Nephron progenitor cell (in vitro differentiated cells): ENCODE data around the gene ALX4.

Experiments used
- DNase-seq: peaks from one replicate; pipeline ENCODE4 v3.0.0; 2021
- H3K27ac Mint-ChIP-seq: 2 replicates; pipeline ENCODE4 v1.8.0; 2021; ENCODE audit warnings: mild to moderate bottlenecking, moderate library complexity, mixed read lengths
- H3K27me3 Mint-ChIP-seq: 2 replicates; pipeline ENCODE4 v1.8.0; 2021; ENCODE audit warnings: mild to moderate bottlenecking, low read depth, mixed read lengths; ENCODE audit not compliant: poor library complexity
- H3K36me3 Mint-ChIP-seq: 2 replicates; pipeline ENCODE4 v1.8.0; 2021; ENCODE audit warnings: low read depth, mixed read lengths
- H3K4me1 Mint-ChIP-seq: 2 replicates; pipeline ENCODE4 v1.8.0; 2021; ENCODE audit warnings: mixed read lengths
- H3K4me3 Mint-ChIP-seq: 2 replicates; pipeline ENCODE4 v1.8.0; 2021; ENCODE audit warnings: mild to moderate bottlenecking, moderate library complexity, mixed read lengths
- H3K9me3 Mint-ChIP-seq: 2 replicates; pipeline ENCODE4 v1.8.0; 2021; ENCODE audit warnings: mild to moderate bottlenecking, moderate library complexity, mixed read lengths
- CTCF ChIP-seq: fragments of 200-600 bp; sonication (generic); IDR thresholded peaks from 2 replicates; pipeline ENCODE4 v1.5.0; 2021; ENCODE audit warnings: antibody characterized with exemption

The ALX4 gene

GRCh38 chr11:44268614-44269080 is 41.3 kb downstream of the ALX4 start:
- peaks cover 10% of the 10 kb centered on the region for H3K36me3 Mint-ChIP-seq
- no peak for TF ChIP-seq CTCF
- H3K4me3 Mint-ChIP-seq = no peak overlapping the region
- peaks cover 48% of the 10 kb centered on the region for H3K4me1 Mint-ChIP-seq
- peaks cover 19% of the 10 kb centered on the region for H3K27me3 Mint-ChIP-seq
- no peak for DNase-seq
- peaks cover 9% of the 10 kb centered on the region for H3K9me3 Mint-ChIP-seq
- H3K27ac Mint-ChIP-seq = no peak overlapping the region

- peaks cover 19% of the 10 kb centered on the region for H3K27me3 Mint-ChIP-seq
- peaks cover 4% of the 10 kb centered on the region for H3K9me3 Mint-ChIP-seq
- H3K36me3 Mint-ChIP-seq = peaks cover 6% of the 10 kb centered on the region
- H3K27ac Mint-ChIP-seq = no peak overlapping the region
- no peak for TF ChIP-seq CTCF
- peaks cover 48% of the 10 kb centered on the region for H3K4me1 Mint-ChIP-seq
- DNase-seq = no peak
- no peak overlapping the region for H3K4me3 Mint-ChIP-seq
Measured at GRCh38 chr11:44267750-44268613, 42.0 kb downstream of the ALX4 start.

- H3K27ac Mint-ChIP-seq = no peak overlapping the region
- no peak for DNase-seq
- peaks cover 4% of the 10 kb centered on the region for H3K9me3 Mint-ChIP-seq
- TF ChIP-seq CTCF = no peak
- peaks cover 25% of the 10 kb centered on the region for H3K27me3 Mint-ChIP-seq
- peaks cover 48% of the 10 kb centered on the region for H3K4me1 Mint-ChIP-seq
- H3K36me3 Mint-ChIP-seq = peaks cover 5% of the 10 kb centered on the region
- no peak overlapping the region for H3K4me3 Mint-ChIP-seq
Measured at GRCh38 chr11:44267006-44267749, 42.8 kb downstream of the ALX4 start.

GRCh38 chr11:44266056-44266780 is 43.7 kb downstream of the ALX4 start:
- Mint-ChIP-seq H3K9me3 (no peaks in the 10 kb centered on the region), H3K27ac (no peak overlapping the region), H3K27me3 (peaks cover 20% of the 10 kb centered on the region), H3K36me3 (no peaks in the 10 kb centered on the region), H3K4me3 (no peak overlapping the region), H3K4me1 (peaks cover 42% of the 10 kb centered on the region)
- DNase-seq = no peak
- no peak for TF ChIP-seq CTCF

- peaks cover 25% of the 10 kb centered on the region for H3K27me3 Mint-ChIP-seq
Measured at GRCh38 chr11:44264761-44265160, 45.2 kb downstream of the ALX4 start.

More at GRCh38 chr11:44264761-44265160, 45.2 kb downstream of the ALX4 start:
- H3K4me3 Mint-ChIP-seq = no peak overlapping the region
- no peak for TF ChIP-seq CTCF
- H3K27ac Mint-ChIP-seq = no peak overlapping the region
- H3K4me1 Mint-ChIP-seq = peaks cover 32% of the 10 kb centered on the region
- no peaks in the 10 kb centered on the region for H3K36me3 Mint-ChIP-seq
- H3K9me3 Mint-ChIP-seq = no peaks in the 10 kb centered on the region
- DNase-seq = no peak
